Common myeloid progenitor, CD34-positive (primary cell): ENCODE data around the gene STK4.

ENCODE experiments used
- CTCF ChIA-PET: fragments of 350-600 bp; sonication (Branson Sonifier 250); formaldehyde crosslinking; loops from one replicate; lab custom pipeline; 2021; ENCODE audit warnings: antibody characterized with exemption; lab: Charles Lee
- POLR2A ChIA-PET: fragments of 350-600 bp; sonication (Branson Sonifier 250); formaldehyde crosslinking; loops from one replicate; lab custom pipeline; 2021; ENCODE audit warnings: antibody characterized with exemption; lab: Charles Lee
- DNase-seq, 3 donors: peaks; one replicate each; pipeline versions ENCODE4 v3.0.0 to v3.0.0-alpha.2; 2013
- H3K27ac ChIP-seq, 2 experiments: 1 replicate in 1 of 2; 2 replicates in 1 of 2; pipeline ENCODE4 v1.7.0; 2013; ENCODE audit warnings: inconsistent platforms in 2 of 2, low read length in 2 of 2, mild to moderate bottlenecking in 2 of 2, low read depth in 1 of 2, moderate library complexity in 1 of 2; ENCODE audit not compliant: severe bottlenecking in 2 of 2, insufficient read depth in 1 of 2, poor library complexity in 1 of 2
- H3K27me3 ChIP-seq, 5 experiments: replicated peaks in 2 of 5; 1 replicate in 3 of 5; 2 replicates in 2 of 5; pipeline versions ENCODE4 v1.6.1 to v1.7.0; 2013; ENCODE audit warnings: low read length in 4 of 5, mild to moderate bottlenecking in 2 of 5, moderate library complexity in 2 of 5, inconsistent platforms in 1 of 5; ENCODE audit not compliant: insufficient read depth in 5 of 5, control insufficient read depth in 4 of 5
- H3K36me3 ChIP-seq, 4 experiments: 1 replicate in 2 of 4; 2 replicates in 2 of 4; pipeline versions ENCODE4 v1.6.1 to v1.7.0; 2013; ENCODE audit warnings: low read length in 3 of 4, control low read depth in 1 of 4, mild to moderate bottlenecking in 1 of 4; ENCODE audit not compliant: control insufficient read depth in 4 of 4, insufficient read depth in 4 of 4
- H3K4me1 ChIP-seq, 4 experiments: 1 replicate in 3 of 4; 2 replicates in 1 of 4; pipeline versions ENCODE4 v1.6.1 to v1.7.1; 2013; ENCODE audit warnings: low read length in 3 of 4, mild to moderate bottlenecking in 3 of 4, control low read depth in 1 of 4, inconsistent platforms in 1 of 4, moderate library complexity in 1 of 4; ENCODE audit not compliant: control insufficient read depth in 4 of 4, insufficient read depth in 4 of 4; ENCODE audit errors: control extremely low read depth in 1 of 4
- H3K4me3 ChIP-seq, 7 experiments: 1 replicate in 4 of 7; 2 replicates in 3 of 7; pipeline versions ENCODE4 v1.5.1 to v1.7.0; 2013; ENCODE audit warnings: mild to moderate bottlenecking in 7 of 7, low read length in 6 of 7, moderate library complexity in 6 of 7, inconsistent platforms in 2 of 7, low read depth in 2 of 7, control low read depth in 1 of 7; ENCODE audit not compliant: insufficient read depth in 4 of 7, control insufficient read depth in 1 of 7; ENCODE audit errors: extremely low read depth in 1 of 7
- H3K9me3 ChIP-seq, 5 experiments: 1 replicate in 4 of 5; 2 replicates in 1 of 5; pipeline versions ENCODE4 v1.6.1 to v1.7.1; 2013; ENCODE audit warnings: low read length in 4 of 5, mild to moderate bottlenecking in 2 of 5, inconsistent platforms in 1 of 5, low read depth in 1 of 5, moderate library complexity in 1 of 5; ENCODE audit not compliant: control insufficient read depth in 4 of 5, insufficient read depth in 2 of 5; ENCODE audit errors: control extremely low read depth in 1 of 5
- WGBS: methylation state at CpG from one replicate; pipeline ENCODE4 v1.1.5; 2013; ENCODE audit not compliant: insufficient coverage; 5-methylcytosine and 5-hydroxymethylcytosine counted together

The STK4 gene

DNA sequence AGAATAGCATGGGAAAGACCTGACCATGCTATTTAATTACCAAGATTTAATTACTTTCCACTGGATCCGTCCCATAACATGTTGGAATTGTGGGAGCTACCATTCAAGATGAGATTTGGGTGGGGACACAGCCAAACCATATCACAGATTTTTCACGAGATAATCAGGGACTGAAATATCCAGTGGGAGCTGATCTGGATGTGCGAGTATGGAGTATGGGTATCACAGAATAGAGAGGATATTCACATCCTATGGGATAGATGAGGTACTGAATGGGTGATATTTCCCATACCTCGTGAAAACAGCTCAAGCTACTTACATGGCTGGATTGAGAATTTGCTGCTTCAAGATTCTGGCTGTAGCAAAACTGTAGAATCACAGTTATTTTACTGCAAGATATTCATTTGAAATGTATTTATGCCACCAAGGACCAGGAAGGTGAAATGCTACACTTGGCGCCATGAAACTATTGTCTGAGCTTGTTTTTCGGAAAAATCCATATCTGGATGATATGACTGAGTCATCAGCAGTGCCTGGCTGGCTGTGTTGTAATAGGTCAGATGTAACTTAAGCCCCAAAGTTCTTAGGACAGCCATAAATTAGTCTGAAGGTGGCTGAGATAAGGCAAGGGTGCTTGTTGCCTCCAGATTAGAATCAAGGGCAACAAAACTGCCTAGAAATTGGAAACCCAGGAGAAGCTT lies 104.8 kb downstream of the STK4 start:
- no peaks in the 10 kb centered on the region for H3K4me1 ChIP-seq
- DNase-seq: no peak
- WGBS: 100% methylated on average over 6 of the region's 6 CpGs
- no peaks in the 10 kb centered on the region for H3K27me3 ChIP-seq
- CTCF ChIA-PET: interaction anchor here (1.1 to 1.9 kb wide), 8 partner anchors 10 to 35 kb away, joined by 3 to 9 read pairs (median 6); no protein-coding TSS in a partner anchor
- peaks cover 14 to 61% (median 40%) of the 10 kb centered on the region in 4 experiments for H3K36me3 ChIP-seq
- no peak overlapping the region for H3K4me3 ChIP-seq
- no peaks in the 10 kb centered on the region for H3K9me3 ChIP-seq
- POLR2A ChIA-PET: no interaction called here
- H3K27ac ChIP-seq: no peak overlapping the region

DNA sequence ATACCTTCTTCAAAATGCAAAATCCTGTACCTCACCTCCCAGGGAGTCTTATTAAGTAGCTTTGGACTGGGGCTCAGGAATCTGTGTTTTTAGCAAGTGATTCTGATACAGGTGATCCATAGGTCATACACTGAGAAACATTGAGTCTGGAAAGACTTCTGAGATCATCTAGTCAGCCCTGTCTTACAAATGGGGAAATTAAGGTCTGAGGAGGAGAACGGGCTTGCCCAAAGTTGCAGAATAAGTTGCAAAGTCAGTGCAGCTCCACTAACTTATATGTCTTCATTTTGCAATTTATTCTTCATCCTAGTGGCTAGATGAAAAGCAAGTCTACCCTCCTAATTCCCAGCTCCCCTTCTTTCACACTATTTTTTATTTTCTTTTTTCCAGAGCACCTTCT lies 105.8 kb downstream of the STK4 start:
- Histone ChIP-seq H3K4me1 (no peaks in the 10 kb centered on the region), H3K27ac (no peak overlapping the region), H3K9me3 (no peaks in the 10 kb centered on the region), H3K4me3 (no peak overlapping the region), H3K27me3 (no peaks in the 10 kb centered on the region), H3K36me3 (peaks cover 9 to 68% (median 44%) of the 10 kb centered on the region in 4 experiments)
- ChIA-PET POLR2A (no interaction called here), CTCF (interaction anchor here (0.9 to 1.9 kb wide), 10 partner anchors 9 to 30 kb away, joined by 3 to 9 read pairs (median 4); no protein-coding TSS in a partner anchor)
- DNase-seq: no peak
- WGBS: no CpG with 5 or more reads among the region's 1 CpG

DNA sequence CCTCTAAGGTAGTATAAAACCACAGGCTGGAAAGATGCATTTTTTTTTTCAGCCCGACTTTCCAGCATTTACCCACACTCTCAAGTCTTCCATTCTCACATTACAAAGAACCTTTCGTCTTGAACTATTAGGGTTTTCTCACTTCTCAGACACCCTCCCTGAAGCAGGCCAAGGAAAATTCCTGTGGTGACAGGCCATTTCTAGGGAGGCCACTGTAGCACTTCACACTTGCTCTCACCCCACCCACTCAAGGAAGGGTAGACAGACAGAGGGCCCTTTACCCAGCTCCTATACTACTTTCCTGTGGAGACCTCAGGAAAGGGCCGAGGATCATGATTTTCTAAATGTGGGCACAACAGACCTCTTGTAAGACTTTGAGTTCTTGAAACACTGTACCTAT lies 106.9 kb downstream of the STK4 start:
- H3K36me3 ChIP-seq: peaks cover 9 to 64% (median 38%) of the 10 kb centered on the region in 4 experiments
- POLR2A ChIA-PET: no interaction called here

DNA sequence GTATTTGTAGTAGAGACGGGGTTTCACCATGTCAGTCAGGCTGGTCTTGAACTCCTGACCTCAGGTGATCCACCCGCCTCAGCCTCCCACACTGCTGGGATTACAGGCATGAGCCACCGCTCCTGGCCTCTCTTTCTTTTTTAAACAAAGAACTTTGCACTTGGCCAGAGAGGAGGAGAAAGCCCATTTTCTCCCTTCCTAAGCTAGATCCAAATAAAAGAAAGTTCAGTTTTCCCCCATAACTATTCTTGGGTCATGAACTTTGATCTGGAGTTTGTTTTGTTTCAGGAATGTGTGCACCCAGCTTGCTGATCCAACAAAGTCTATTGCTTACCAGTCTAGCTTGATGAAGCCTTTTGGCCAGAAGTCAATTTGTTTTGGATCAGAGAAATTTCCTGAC lies 111.2 kb downstream of the STK4 start:
- DNase-seq: no peak
- peaks cover 18 to 90% (median 49%) of the 10 kb centered on the region in 4 experiments for H3K36me3 ChIP-seq
- H3K4me3 ChIP-seq: no peak overlapping the region
- ChIA-PET POLR2A (no interaction called here), CTCF (interaction anchor here (1.2 to 4.5 kb wide), 4 partner anchors 17 to 217 kb away, joined by 3 to 32 read pairs (median 4); no protein-coding TSS in a partner anchor)
- H3K27ac ChIP-seq: no peak overlapping the region
- WGBS: 100% methylated on average over 3 of the region's 3 CpGs
- no peaks in the 10 kb centered on the region for H3K27me3 ChIP-seq
- H3K4me1 ChIP-seq: no peaks in the 10 kb centered on the region
- H3K9me3 ChIP-seq: peaks cover 0 to 11% (median 0%) of the 10 kb centered on the region in 5 experiments

More for the DNA sequence above, 106.9 kb downstream of the STK4 start:
- 100% methylated on average over 2 of the region's 3 CpGs for WGBS
- CTCF ChIA-PET: interaction anchor here (1.0 to 1.7 kb wide), 6 partner anchors 19 to 40 kb away, joined by 3 to 7 read pairs (median 4); no protein-coding TSS in a partner anchor
- H3K9me3 ChIP-seq: no peaks in the 10 kb centered on the region
- no peaks in the 10 kb centered on the region for H3K27me3 ChIP-seq
- H3K27ac ChIP-seq: no peak overlapping the region
- no peaks in the 10 kb centered on the region for H3K4me1 ChIP-seq
- H3K4me3 ChIP-seq: no peak overlapping the region
- no peak for DNase-seq

DNA sequence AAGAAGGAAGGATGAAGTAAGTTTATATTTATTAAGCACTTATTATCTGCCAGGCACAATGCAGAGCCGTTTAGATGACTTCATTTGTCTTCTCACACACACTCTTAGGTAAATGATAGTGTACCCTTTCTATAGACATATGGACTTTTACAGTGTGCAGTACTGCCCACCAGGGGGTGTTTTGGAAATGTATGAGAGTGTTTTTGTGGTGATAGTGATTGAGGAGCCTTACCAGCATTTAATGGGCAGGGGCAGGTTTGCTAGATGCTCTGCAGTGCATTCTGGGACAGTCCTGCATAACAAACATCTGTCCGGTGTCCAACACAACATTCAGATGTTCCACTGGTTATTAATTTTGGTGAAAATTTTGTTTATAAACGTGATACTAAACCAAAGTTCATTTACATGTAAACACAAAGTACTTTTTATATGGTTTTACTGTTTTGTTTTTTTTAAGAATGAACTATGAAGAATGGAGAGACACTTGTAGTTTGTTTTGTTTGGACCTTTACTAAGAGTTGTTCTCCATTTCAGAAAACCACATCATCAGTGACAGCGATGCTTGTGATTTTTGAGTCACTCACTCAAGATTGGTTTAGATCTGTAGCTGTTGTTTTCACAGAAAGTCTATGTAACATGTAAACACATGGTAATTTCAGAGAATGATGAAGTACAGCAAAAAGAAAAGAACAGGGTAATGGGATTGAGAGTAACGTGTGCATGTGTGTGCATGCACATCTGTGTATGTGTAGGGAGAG lies 114.7 kb downstream of the STK4 start:
- CTCF ChIA-PET: interaction anchor here (1.0 to 1.2 kb wide), 2 partner anchors 9 to 37 kb away, joined by 3 read pairs; no protein-coding TSS in a partner anchor
- no peak overlapping the region for H3K4me3 ChIP-seq
- no peaks in the 10 kb centered on the region for H3K4me1 ChIP-seq
- H3K27ac ChIP-seq: no peak overlapping the region
- no peaks in the 10 kb centered on the region for H3K27me3 ChIP-seq
- H3K36me3 ChIP-seq: peaks cover 9 to 63% (median 37%) of the 10 kb centered on the region in 4 experiments
- POLR2A ChIA-PET: no interaction called here
- WGBS: 100% methylated on average over 1 of the region's 5 CpGs
- H3K9me3 ChIP-seq: peaks cover 0 to 14% (median 6%) of the 10 kb centered on the region in 5 experiments
- peak; percentile 25 to 38 (median 35) for DNase-seq

DNA sequence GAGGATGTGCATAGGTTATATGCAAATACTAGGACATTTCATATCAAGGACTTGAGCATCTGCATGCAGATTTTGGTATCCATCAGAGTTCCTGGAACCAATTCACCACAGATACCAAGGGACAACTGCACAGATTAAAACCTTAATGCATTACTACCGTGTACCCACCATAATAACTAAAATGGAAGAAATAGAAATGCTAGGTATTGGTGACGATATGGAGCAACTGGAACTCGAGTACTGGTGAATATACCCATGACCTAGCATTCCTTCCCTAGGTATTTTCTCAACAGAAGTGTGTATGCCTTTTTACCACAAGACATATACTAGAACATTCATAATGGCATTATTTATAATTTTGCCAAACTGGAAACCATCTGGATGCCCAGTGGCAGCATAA lies 116.2 kb downstream of the STK4 start:
- Histone ChIP-seq H3K27me3 (no peaks in the 10 kb centered on the region), H3K4me3 (no peak overlapping the region), H3K36me3 (peaks cover 9 to 54% (median 30%) of the 10 kb centered on the region in 4 experiments), H3K9me3 (peaks cover 0 to 14% (median 6%) of the 10 kb centered on the region in 5 experiments), H3K27ac (no peak overlapping the region), H3K4me1 (peaks cover 0 to 2% (median under 1%) of the 10 kb centered on the region in 4 experiments)
- ChIA-PET POLR2A (no interaction called here), CTCF (interaction anchor here (1.2 to 2.2 kb wide), 4 partner anchors 14 to 209 kb away, joined by 4 to 15 read pairs (median 6); no protein-coding TSS in a partner anchor)
- WGBS: no CpG with 5 or more reads among the region's 3 CpGs
- DNase-seq: no peak
